SJCRH30 (cell line): Measurements from ENCODE around the gene ASTN2. TPM values are rescaled to one million over a fixed set of nuclear protein-coding genes. Genes with fewer than 3 reads are reported as not detected.
A peak's percentile ranks its signal among the peaks of the same experiment; 100 is the strongest.

Experiments
- DNase-seq, 2 experiments: peaks; one replicate each; pipeline ENCODE4 v3.0.0-alpha.2; 2015 to 2020
- H3K27ac ChIP-seq: fragments of 250-450 bp; sonication (Bioruptor Pico); 2 replicates; pipeline ENCODE4 v1.5.1; 2020; ENCODE audit warnings: mild to moderate bottlenecking, moderate library complexity
- H3K27me3 ChIP-seq: fragments of 250-450 bp; sonication (Bioruptor Pico); 2 replicates; pipeline ENCODE4 v1.5.1; 2020; ENCODE audit warnings: mild to moderate bottlenecking, moderate library complexity
- H3K36me3 ChIP-seq: fragments of 250-450 bp; sonication (Bioruptor Pico); 2 replicates; pipeline ENCODE4 v1.5.1; 2020; ENCODE audit warnings: mild to moderate bottlenecking, moderate library complexity
- H3K4me1 ChIP-seq: fragments of 250-450 bp; sonication (Bioruptor Pico); 2 replicates; pipeline ENCODE4 v1.5.1; 2020; ENCODE audit warnings: mild to moderate bottlenecking, moderate library complexity
- H3K4me3 ChIP-seq: fragments of 250-450 bp; sonication (Bioruptor Pico); 2 replicates; pipeline ENCODE4 v1.5.1; 2020; ENCODE audit warnings: mild to moderate bottlenecking, moderate library complexity
- H3K9me3 ChIP-seq: fragments of 250-450 bp; sonication (Bioruptor Pico); replicated peaks from 2 replicates; pipeline ENCODE4 v1.5.1; 2020; ENCODE audit warnings: mild to moderate bottlenecking, moderate library complexity
- total RNA-seq: library from RNA; depleted of rRNA; stranded (reverse); fragments of >200 nt; shearing (Covaris generic); gene quantifications from 2 replicates; pipeline ENCODE4 v1.2.3, GENCODE V29; 2014

The ASTN2 gene
- total RNA-seq, 1 experiment from 2014 or later: 19.8 TPM

GRCh38 chr9:117405950-117406705 is 8.7 kb downstream of the ASTN2 start:
- Histone ChIP-seq H3K27me3 (no peaks in the 10 kb centered on the region), H3K27ac (no peak overlapping the region), H3K9me3 (no peaks in the 10 kb centered on the region), H3K36me3 (no peaks in the 10 kb centered on the region), H3K4me1 (no peaks in the 10 kb centered on the region), H3K4me3 (no peak overlapping the region)
- DNase-seq: no peak

DNA sequence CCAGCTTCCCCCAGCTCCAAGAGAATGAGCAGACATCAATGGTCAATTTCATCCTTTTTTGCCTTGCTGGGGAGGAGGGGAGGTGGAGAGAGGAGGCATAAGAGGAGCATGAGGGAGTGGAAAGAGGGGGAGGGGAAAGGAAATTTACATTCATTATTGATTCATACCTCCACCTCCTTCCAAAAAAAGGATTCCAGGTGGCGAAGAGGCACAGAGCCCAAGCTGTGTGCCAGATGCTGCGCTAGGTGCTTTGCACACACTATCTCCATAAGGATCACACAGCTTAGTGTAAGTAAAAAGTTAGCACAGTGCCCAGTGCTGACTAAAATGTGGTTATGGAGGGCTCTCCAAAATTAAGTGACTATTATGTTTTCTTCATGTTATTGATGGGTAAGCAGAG is 11.0 kb downstream of the ASTN2 start:
- Histone ChIP-seq H3K27ac (no peak overlapping the region), H3K36me3 (peaks cover 4% of the 10 kb centered on the region; the same call in 1 of the 2 replicates), H3K4me1 (peaks cover 12% of the 10 kb centered on the region), H3K4me3 (no peak overlapping the region), H3K27me3 (no peaks in the 10 kb centered on the region), H3K9me3 (no peaks in the 10 kb centered on the region)
- DNase-seq: no peak

DNA sequence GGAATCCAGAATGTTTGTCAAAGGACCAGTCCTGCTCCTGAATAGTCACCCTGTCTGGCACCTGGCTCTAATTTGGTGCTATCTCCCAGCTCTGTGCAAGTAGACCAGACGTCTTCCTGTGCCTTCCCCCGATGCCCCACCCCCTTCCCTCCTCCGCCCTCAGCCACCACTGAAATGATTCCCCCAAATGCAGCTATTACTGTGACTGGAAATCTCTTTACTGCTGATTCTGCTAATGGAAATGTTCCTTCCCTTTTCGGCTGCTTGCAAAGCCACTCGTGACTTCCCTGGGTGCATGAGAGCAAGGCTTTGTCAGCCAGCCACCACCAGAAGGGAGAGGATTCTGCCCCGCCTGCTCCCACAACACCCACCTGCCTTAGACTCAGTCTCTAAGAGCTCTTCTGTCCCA is 11.4 kb downstream of the ASTN2 start:
- Histone ChIP-seq H3K36me3 (peaks cover 4% of the 10 kb centered on the region; the same call in 1 of the 2 replicates), H3K4me3 (no peak overlapping the region), H3K27ac (no peak overlapping the region), H3K9me3 (no peaks in the 10 kb centered on the region), H3K4me1 (peaks cover 12% of the 10 kb centered on the region), H3K27me3 (no peaks in the 10 kb centered on the region)
- DNase-seq: no peak

GRCh38 chr9:117400171-117400570 is 14.7 kb downstream of the ASTN2 start:
- Histone ChIP-seq H3K4me3 (no peak overlapping the region), H3K4me1 (peaks cover 12% of the 10 kb centered on the region), H3K9me3 (no peaks in the 10 kb centered on the region), H3K36me3 (peaks cover 4% of the 10 kb centered on the region; the same call in 1 of the 2 replicates), H3K27ac (no peak overlapping the region), H3K27me3 (no peaks in the 10 kb centered on the region)
- peak; percentile 86 to 93 for DNase-seq

DNA sequence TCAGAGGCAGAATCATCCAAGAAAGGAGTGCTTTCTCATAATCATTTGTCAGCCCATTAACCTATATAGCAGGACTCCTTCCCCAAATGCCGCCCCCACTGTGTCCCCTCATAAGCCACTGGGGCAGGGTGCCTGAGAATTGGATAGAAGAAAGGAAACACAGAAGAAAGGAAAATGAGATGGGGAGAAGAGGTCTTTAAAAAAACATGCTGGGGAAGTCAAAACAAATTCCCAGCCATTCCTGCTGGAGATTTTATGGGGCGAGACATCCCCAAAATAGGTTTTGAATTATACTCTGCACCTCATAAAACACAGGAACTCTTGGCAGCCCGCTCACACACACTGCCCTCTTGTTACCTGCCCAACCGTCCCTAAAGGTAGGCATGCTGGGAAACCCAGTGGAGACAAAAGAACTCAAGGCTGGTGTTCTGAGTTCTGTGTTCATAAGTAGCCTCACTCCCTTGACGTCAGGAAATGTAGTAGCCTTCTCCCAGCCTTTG is 19.7 kb downstream of the ASTN2 start:
- no peak for DNase-seq

DNA sequence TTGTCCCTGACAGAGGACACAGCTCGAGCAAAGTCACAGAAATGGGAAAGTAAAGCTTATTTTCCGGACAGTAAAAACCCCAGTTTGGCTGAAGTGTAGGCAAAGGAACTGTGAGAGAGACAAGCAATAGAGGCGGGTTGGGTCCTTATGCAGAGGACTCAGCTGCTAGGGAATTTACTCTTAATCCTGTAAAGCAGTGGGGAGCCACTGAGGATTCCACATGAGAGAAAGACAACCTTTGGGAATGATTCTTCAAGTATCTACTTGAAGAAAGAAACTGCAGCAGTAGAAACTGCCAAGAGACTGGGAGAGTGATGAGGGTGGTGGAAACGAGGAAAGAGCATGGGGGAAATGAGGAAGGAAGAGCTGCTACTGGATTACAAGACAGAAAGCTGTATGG is 20.2 kb downstream of the ASTN2 start:
- Histone ChIP-seq H3K36me3 (peaks cover 4% of the 10 kb centered on the region; the same call in 1 of the 2 replicates), H3K9me3 (0 out of 2 replicates have a peak, but pooled peaks cover 3% of the 10 kb centered on the region), H3K4me1 (no peaks in the 10 kb centered on the region; the same call in 1 of the 2 replicates), H3K27me3 (no peaks in the 10 kb centered on the region), H3K4me3 (no peak overlapping the region), H3K27ac (no peak overlapping the region)
- no peak for DNase-seq

More for the DNA sequence above, 19.7 kb downstream of the ASTN2 start:
- H3K4me1 ChIP-seq: peaks cover 5% of the 10 kb centered on the region
- peaks cover 4% of the 10 kb centered on the region; the same call in 1 of the 2 replicates for H3K36me3 ChIP-seq
- no peak overlapping the region for H3K27ac ChIP-seq
- H3K4me3 ChIP-seq: no peak overlapping the region
- H3K9me3 ChIP-seq: 0 out of 2 replicates have a peak, but pooled peaks cover 3% of the 10 kb centered on the region
- H3K27me3 ChIP-seq: no peaks in the 10 kb centered on the region

- Histone ChIP-seq H3K27me3 (no peaks in the 10 kb centered on the region), H3K9me3 (0 out of 2 replicates have a peak, but pooled peaks cover 3% of the 10 kb centered on the region), H3K4me1 (no peaks in the 10 kb centered on the region), H3K4me3 (no peak overlapping the region), H3K36me3 (no peaks in the 10 kb centered on the region), H3K27ac (no peak overlapping the region)
- DNase-seq: no peak
Measured at GRCh38 chr9:117392992-117393391, 21.9 kb downstream of the ASTN2 start.

DNA sequence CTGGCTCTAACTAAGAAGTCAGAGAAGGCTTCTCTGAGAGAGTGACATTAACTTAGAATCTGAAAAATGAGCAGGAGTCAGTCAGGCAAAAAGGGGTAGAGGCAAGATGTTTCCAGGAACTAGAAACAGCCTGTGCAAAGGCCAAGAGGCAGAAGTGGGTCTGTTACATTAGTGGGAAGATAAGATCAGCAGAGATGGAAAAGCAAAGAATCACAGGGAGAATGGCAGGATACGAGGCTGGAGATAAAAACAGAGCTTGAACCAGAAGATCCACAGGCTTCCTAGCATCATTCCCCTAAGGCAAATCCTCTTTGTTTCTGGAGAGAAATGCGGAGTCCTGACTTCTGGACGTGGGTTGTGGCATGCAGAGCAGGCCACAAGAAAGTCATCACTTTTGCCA is 27.4 kb downstream of the ASTN2 start:
- Histone ChIP-seq H3K36me3 (peaks cover 5% of the 10 kb centered on the region), H3K9me3 (0 out of 2 replicates have a peak, but pooled peaks cover 3% of the 10 kb centered on the region), H3K4me3 (no peak overlapping the region), H3K27ac (no peak overlapping the region), H3K27me3 (no peaks in the 10 kb centered on the region), H3K4me1 (no peaks in the 10 kb centered on the region; the same call in 1 of the 2 replicates)
- no peak for DNase-seq

DNA sequence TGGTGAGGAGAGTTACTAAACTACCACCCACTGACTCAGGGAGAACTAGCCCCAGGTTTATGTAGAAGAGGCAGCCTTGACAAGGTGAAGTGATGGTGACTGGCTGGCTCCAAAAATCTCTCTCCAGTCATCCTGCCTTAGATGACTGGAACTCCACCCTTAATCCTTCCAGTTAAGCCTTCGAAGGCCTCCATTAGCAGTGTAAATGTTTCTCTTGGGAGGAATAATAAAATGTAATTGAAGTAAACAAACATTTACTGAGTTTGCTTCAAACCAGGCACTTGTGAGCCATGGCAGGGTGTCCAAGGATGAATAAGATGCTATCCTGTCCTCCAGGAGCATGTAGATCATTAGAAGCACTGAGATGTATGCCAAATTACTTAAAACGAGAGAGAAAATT is 35.5 kb downstream of the ASTN2 start:
- Histone ChIP-seq H3K4me3 (no peak overlapping the region), H3K27ac (no peak overlapping the region), H3K36me3 (peaks cover 4% of the 10 kb centered on the region), H3K9me3 (no peaks in the 10 kb centered on the region; the same call in 1 of the 2 replicates), H3K4me1 (no peaks in the 10 kb centered on the region; the same call in 1 of the 2 replicates), H3K27me3 (no peaks in the 10 kb centered on the region)
- no peak for DNase-seq

DNA sequence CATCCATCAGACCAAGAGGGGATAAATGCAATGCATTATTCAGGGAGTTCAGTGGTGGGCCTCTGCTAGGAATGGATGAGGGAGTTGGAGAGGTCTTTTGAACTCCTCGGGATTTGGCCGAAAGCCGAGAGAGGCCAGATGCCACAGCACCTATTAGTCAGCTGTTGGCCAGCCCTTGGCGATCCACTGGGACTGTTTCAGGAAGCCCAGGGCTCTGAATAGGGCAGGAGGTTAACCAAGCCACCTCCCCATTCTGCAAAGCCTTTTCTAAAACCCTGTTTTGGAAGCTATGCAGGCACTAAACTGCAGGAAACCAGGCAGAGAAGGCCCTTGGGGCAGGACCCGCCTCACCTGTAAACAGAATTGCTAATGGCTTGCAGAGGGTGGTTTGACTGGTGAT is 37.8 kb downstream of the ASTN2 start:
- H3K27ac ChIP-seq: no peak overlapping the region

GRCh38 chr9:117375956-117376355 is 38.9 kb downstream of the ASTN2 start:
- no peaks in the 10 kb centered on the region for H3K4me1 ChIP-seq
- DNase-seq: no peak
- no peak overlapping the region for H3K27ac ChIP-seq
- H3K27me3 ChIP-seq: no peaks in the 10 kb centered on the region
- H3K36me3 ChIP-seq: no peaks in the 10 kb centered on the region; the same call in 1 of the 2 replicates
- no peak overlapping the region for H3K4me3 ChIP-seq
- H3K9me3 ChIP-seq: no peaks in the 10 kb centered on the region

More for the DNA sequence above, 37.8 kb downstream of the ASTN2 start:
- Histone ChIP-seq H3K9me3 (no peaks in the 10 kb centered on the region; the same call in 1 of the 2 replicates), H3K36me3 (peaks cover 3% of the 10 kb centered on the region), H3K27me3 (no peaks in the 10 kb centered on the region), H3K4me3 (no peak overlapping the region), H3K4me1 (no peaks in the 10 kb centered on the region)
- no peak for DNase-seq

DNA sequence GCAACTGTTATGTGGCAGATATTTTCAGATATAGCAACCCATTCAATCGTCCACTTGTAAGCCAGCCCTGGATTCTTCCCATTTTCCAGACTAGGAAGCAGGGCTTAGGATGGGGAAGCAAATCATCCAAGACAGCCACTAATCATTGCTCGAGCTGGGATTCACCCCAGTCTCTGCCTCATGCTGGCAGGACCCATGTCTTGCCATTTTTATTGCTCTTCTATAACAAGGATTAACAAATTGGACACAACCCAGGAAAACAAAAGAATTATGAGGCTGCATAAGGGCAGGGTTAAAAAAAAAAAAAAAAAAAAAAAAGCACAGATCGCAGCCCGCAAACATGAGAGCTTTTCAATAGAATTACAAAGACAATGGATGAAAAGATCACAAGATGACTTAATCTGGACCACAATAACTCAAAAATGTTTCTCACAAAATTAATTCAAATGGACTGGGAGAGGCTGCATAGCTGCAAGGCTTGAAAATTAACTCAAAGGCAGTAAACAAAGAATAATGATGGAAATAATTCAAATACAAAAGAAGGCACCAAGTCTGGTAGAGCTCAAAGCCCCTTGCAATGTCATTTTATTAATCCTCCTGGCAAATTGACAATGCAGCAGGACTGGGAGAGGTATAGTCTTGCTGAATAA is 40.7 kb downstream of the ASTN2 start:
- Histone ChIP-seq H3K4me1 (no peaks in the 10 kb centered on the region), H3K36me3 (no peaks in the 10 kb centered on the region; the same call in 1 of the 2 replicates), H3K4me3 (no peak overlapping the region), H3K27ac (no peak overlapping the region), H3K9me3 (no peaks in the 10 kb centered on the region), H3K27me3 (no peaks in the 10 kb centered on the region)
- no peak for DNase-seq

DNA sequence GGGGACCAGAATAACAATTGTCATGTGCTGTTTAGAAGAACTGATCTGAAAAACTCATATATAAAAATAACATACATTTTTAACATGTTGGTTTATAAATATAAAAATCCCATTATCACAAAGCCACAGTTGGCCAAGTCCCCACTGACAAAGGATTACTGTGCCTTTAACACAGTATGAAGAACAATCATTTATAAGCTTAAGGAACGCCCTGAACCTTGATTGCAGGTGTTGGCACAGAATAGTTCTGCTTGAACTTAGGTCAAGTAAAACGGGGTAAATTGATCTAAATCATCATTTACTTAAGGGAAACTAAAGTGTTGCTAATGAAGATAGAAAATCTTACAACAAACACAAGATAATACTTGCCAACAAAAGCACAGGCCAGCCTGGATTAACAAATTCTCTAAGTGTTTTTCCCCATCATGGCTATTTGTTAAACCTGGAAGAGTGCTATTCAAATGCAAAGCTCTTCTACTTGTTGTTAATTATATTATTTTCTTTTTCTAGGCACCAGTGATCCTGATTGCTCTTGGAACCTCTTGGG is 46.1 kb downstream of the ASTN2 start:
- DNase-seq: no peak
- no peaks in the 10 kb centered on the region for H3K36me3 ChIP-seq
- H3K9me3 ChIP-seq: no peaks in the 10 kb centered on the region
- no peaks in the 10 kb centered on the region for H3K27me3 ChIP-seq
- H3K4me3 ChIP-seq: no peak overlapping the region
- H3K4me1 ChIP-seq: no peaks in the 10 kb centered on the region
- no peak overlapping the region for H3K27ac ChIP-seq

- H3K27ac ChIP-seq: no peak overlapping the region
- H3K4me3 ChIP-seq: no peak overlapping the region
- DNase-seq: no peak
- no peaks in the 10 kb centered on the region for H3K36me3 ChIP-seq
- no peaks in the 10 kb centered on the region for H3K9me3 ChIP-seq
- no peaks in the 10 kb centered on the region for H3K4me1 ChIP-seq
- H3K27me3 ChIP-seq: no peaks in the 10 kb centered on the region
Measured at GRCh38 chr9:117365438-117365837, 49.4 kb downstream of the ASTN2 start.

DNA sequence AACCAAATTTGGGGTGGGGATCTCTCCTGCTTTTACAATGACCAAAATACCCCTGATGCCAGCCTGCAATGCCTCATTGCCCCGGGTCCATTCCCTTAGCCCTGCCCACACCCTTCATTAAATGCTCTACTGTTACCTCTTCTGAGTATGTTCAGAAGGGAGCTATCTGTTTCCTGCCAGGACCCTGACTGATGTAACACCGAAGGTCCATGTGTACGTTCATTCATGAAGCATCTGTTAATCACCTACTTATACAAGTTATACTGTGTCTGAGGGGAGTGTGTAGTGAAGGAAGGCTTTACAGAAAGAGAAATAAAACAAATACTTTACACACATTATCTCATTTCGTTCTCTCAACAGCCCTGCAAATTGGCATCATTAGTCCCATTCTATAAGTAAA is 51.9 kb downstream of the ASTN2 start:
- H3K4me1 ChIP-seq: peaks cover 7% of the 10 kb centered on the region; the same call in 1 of the 2 replicates
- H3K27ac ChIP-seq: no peak overlapping the region
- H3K27me3 ChIP-seq: no peaks in the 10 kb centered on the region
- no peaks in the 10 kb centered on the region for H3K9me3 ChIP-seq
- no peak for DNase-seq
- H3K36me3 ChIP-seq: no peaks in the 10 kb centered on the region
- no peak overlapping the region for H3K4me3 ChIP-seq
